Activated CD8-positive, alpha-beta T cell treated with anti-CD3 and anti-CD28 coated beads for 36 hours (primary cell): ENCODE measurements around the gene SCYL1. TPM values are rescaled to one million over a fixed set of nuclear protein-coding genes. Genes with fewer than 3 reads are reported as not detected.

ENCODE experiments used
- ATAC-seq: fragments of 200-7000 bp; cut with Tn5 transposase; one replicate; pipeline ENCODE4 v1.10.0; 2021; ENCODE audit warnings: mild to moderate bottlenecking, moderate library complexity
- CTCF ChIA-PET: fragments of 350-600 bp; sonication (Branson Sonifier 250); formaldehyde crosslinking; loops from one replicate; lab custom pipeline; 2021; ENCODE audit warnings: antibody characterized with exemption; lab: Charles Lee
- POLR2A ChIA-PET: fragments of 350-600 bp; sonication (Branson Sonifier 250); formaldehyde crosslinking; loops from one replicate; lab custom pipeline; 2021; ENCODE audit warnings: antibody characterized with exemption; lab: Charles Lee
- DNase-seq: peaks from one replicate; pipeline ENCODE4 v3.0.0-alpha.2; 2020
- H3K27ac Mint-ChIP-seq: one replicate; pipeline ENCODE4 v1.8.0; 2021; ENCODE audit warnings: mild to moderate bottlenecking, mixed read lengths
- H3K27me3 Mint-ChIP-seq: one replicate; pipeline ENCODE4 v1.8.0; 2021; ENCODE audit warnings: mixed read lengths
- H3K36me3 Mint-ChIP-seq: one replicate; pipeline ENCODE4 v1.8.0; 2021; ENCODE audit warnings: low read depth, mixed read lengths
- H3K4me1 Mint-ChIP-seq: one replicate; pipeline ENCODE4 v1.8.0; 2021; ENCODE audit warnings: low read depth, mixed read lengths
- H3K4me3 Mint-ChIP-seq: one replicate; pipeline ENCODE4 v1.8.0; 2021; ENCODE audit warnings: mild to moderate bottlenecking, moderate library complexity, mixed read lengths
- H3K9me3 Mint-ChIP-seq: one replicate; pipeline ENCODE4 v1.8.0; 2021; ENCODE audit warnings: mixed read lengths
- intact Hi-C: fragments of 100-400 bp; cut with micrococcal nuclease; formaldehyde crosslinking; loops from one replicate; pipeline ENCODE4 v1.10.0; 2022
- total RNA-seq, 2 experiments: library from RNA; stranded (reverse); gene quantifications; one replicate each; pipeline ENCODE4 v1.2.3, GENCODE V29; 2021
- TF ChIP-seq, protein P1 (sequence below): fragments of 200-600 bp; IDR thresholded peaks from one replicate; pipeline ENCODE4 v1.8.0; 2022; ENCODE audit warnings: antibody characterized with exemption, mild to moderate bottlenecking

The SCYL1 gene
- total RNA-seq, 2 experiments from 2014 or later = 71.5 to 76.8 TPM

DNA sequence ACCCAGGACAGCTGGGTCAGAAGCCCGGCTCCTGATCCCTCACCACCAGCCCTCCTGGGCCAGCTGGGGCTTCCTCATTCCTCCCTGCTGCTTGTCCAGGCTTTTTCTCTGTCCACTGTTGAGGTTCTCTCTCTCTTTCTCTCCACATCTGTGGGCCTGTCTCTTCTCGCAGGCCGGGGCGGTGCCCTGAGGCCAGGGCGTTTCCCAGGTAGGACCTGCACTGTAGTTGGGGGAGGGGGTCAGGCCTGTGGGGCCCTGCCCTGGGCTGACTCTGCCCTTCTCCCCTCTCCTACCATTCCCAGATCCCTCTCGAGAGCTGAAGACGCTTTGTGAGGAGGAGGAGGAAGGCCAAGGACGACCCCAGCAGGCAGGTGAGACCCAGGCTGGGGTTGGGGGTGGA is 55.9 kb downstream of the SCYL1 start:
- CTCF ChIA-PET = interaction anchor here (5.7 kb wide), 1 partner anchor 14 kb away, joined by 24 read pairs; the partner anchor contains the start of gene KCNK7
- intact Hi-C loops = no loop called here
- Mint-ChIP-seq H3K4me3 (no peak overlapping the region), H3K27me3 (no peaks in the 10 kb centered on the region), H3K36me3 (peaks cover 35% of the 10 kb centered on the region), H3K27ac (no peak overlapping the region), H3K9me3 (no peaks in the 10 kb centered on the region), H3K4me1 (peaks cover 26% of the 10 kb centered on the region)
- DNase-seq (no peak), ATAC-seq (no peak)
- POLR2A ChIA-PET = interaction anchor here (0.9 to 1.4 kb wide), 3 partner anchors 13 to 29 kb away, joined by 3 to 4 read pairs (median 3); no protein-coding TSS in a partner anchor
- TF ChIP-seq, protein P1, sequence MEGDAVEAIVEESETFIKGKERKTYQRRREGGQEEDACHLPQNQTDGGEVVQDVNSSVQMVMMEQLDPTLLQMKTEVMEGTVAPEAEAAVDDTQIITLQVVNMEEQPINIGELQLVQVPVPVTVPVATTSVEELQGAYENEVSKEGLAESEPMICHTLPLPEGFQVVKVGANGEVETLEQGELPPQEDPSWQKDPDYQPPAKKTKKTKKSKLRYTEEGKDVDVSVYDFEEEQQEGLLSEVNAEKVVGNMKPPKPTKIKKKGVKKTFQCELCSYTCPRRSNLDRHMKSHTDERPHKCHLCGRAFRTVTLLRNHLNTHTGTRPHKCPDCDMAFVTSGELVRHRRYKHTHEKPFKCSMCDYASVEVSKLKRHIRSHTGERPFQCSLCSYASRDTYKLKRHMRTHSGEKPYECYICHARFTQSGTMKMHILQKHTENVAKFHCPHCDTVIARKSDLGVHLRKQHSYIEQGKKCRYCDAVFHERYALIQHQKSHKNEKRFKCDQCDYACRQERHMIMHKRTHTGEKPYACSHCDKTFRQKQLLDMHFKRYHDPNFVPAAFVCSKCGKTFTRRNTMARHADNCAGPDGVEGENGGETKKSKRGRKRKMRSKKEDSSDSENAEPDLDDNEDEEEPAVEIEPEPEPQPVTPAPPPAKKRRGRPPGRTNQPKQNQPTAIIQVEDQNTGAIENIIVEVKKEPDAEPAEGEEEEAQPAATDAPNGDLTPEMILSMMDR = no peak

DNA sequence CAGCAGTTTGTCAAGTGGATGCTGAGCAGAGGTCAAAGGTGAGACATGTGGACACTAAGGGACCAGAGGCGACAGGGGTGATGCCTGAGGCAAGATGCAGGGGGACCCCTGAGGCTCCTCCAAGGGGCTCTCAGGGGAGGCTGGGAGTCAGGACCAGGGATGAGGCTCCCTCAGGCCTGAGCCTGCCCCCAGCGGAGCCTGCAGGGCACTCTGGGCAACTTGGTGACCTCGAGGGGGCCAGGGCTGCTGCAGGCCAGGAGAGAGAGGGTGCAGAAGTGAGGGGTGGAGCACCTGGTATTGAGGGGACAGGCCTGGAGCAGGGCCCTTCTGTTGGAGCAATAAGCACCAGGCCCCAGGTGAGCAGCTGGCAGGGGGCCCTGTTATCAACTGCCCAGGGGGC is 57.0 kb downstream of the SCYL1 start:
- H3K36me3 Mint-ChIP-seq = peaks cover 40% of the 10 kb centered on the region
- H3K27me3 Mint-ChIP-seq = no peaks in the 10 kb centered on the region
- ChIA-PET CTCF (interaction anchor here (5.7 kb wide), 1 partner anchor 12 kb away, joined by 24 read pairs; the partner anchor contains the start of gene KCNK7), POLR2A (interaction anchor here (1.1 to 1.8 kb wide), 2 partner anchors 42 to 79 kb away, joined by 4 to 6 read pairs; no protein-coding TSS in a partner anchor)
- H3K4me1 Mint-ChIP-seq = peaks cover 32% of the 10 kb centered on the region
- H3K27ac Mint-ChIP-seq = peak overlapping the region; percentile 49
- no peak overlapping the region for H3K4me3 Mint-ChIP-seq
- TF ChIP-seq, protein P1 = no peak
- no peak for DNase-seq
- H3K9me3 Mint-ChIP-seq = no peaks in the 10 kb centered on the region
- no peak for ATAC-seq
- intact Hi-C loops = no loop called here

DNA sequence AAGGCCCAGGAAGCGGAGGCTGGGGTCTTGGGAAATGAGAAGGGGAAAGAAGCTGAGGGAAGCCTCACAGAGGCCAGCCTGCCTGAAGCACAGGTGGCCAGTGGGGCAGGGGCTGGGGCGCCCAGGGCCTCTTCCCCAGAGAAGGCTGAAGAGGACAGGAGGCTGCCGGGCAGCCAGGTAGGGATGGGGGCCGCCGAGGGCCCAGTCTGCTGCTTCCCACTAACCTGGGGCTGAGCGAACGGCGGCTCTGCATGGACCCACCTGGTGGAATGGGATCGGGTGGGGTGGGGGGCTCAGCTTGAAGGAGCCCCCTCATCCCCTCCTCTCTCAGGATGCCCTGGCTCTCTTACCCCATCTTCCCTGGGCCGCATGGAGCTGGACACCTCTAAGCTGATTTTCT is 58.7 kb downstream of the SCYL1 start:
- peaks cover 31% of the 10 kb centered on the region for H3K4me1 Mint-ChIP-seq
- CTCF ChIA-PET = interaction anchor here (1.0 to 5.7 kb wide), 3 partner anchors 11 to 42 kb away, joined by 3 to 24 read pairs (median 3); partner anchors contain the start of gene KCNK7
- H3K36me3 Mint-ChIP-seq = peaks cover 37% of the 10 kb centered on the region
- no peaks in the 10 kb centered on the region for H3K9me3 Mint-ChIP-seq
- TF ChIP-seq, protein P1 = no peak
- no peaks in the 10 kb centered on the region for H3K27me3 Mint-ChIP-seq
- POLR2A ChIA-PET = interaction anchor here (0.9 to 1.8 kb wide), 3 partner anchors 11 to 81 kb away, joined by 3 to 10 read pairs (median 6); partner anchors contain the start of gene FAM89B
- intact Hi-C loops = no loop called here
- H3K4me3 Mint-ChIP-seq = no peak overlapping the region
- peak overlapping the region; percentile 29 for H3K27ac Mint-ChIP-seq
- no peak for DNase-seq
- no peak for ATAC-seq

DNA sequence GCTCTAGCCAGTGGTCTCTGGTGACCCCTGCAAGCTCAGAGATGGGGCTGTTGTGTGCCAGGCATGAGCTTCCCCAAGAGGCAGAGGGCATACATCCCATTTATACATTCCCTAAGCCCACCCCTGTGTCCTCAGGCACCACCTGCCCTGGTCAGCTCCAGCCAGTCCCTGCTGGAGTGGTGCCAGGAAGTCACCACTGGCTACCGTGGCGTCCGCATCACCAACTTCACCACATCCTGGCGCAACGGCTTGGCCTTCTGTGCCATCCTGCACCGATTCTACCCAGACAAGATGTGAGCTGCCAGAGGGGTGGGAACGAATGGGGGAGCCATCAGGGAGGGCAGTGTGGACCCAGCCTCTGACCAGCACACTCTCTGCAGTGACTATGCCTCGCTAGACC is 59.2 kb downstream of the SCYL1 start:
- Mint-ChIP-seq H3K4me1 (peaks cover 35% of the 10 kb centered on the region), H3K4me3 (no peak overlapping the region), H3K27ac (no peak overlapping the region), H3K27me3 (no peaks in the 10 kb centered on the region), H3K9me3 (no peaks in the 10 kb centered on the region), H3K36me3 (peaks cover 34% of the 10 kb centered on the region)
- ATAC-seq (no peak), DNase-seq (no peak)
- ChIA-PET POLR2A (interaction anchor here (0.9 to 1.8 kb wide), 2 partner anchors 12 to 43 kb away, joined by 3 to 10 read pairs; partner anchors contain the start of gene FAM89B), CTCF (interaction anchor here (1.0 to 5.7 kb wide), 3 partner anchors 10 to 43 kb away, joined by 3 to 24 read pairs (median 3); partner anchors contain the start of gene KCNK7)
- TF ChIP-seq, protein P1 = no peak
- intact Hi-C loops = no loop called here

DNA sequence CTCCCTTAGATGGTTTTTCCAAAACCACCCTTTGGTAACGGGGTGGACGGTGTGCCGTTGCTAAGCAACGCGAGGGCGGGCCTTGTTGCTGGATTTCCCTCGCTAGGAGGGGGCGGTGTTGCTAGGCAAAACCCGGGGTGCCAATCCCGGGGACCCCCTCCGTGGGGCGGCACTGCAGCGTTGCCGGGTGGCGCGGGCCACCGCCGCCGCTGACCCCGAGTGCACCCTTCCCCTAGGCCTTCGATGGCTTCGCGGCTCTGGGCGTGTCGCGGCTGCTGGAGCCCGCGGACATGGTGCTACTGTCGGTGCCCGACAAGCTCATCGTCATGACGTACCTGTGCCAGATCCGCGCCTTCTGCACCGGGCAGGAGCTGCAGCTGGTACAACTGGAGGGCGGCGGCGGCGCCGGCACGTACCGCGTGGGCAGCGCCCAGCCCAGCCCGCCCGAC is 59.9 kb downstream of the SCYL1 start:
- TF ChIP-seq, protein P1 = no peak
- DNase-seq (no peak), ATAC-seq (no peak)
- peaks cover 41% of the 10 kb centered on the region for H3K4me1 Mint-ChIP-seq
- no peak overlapping the region for H3K27ac Mint-ChIP-seq
- ChIA-PET POLR2A (interaction anchor here (6.7 kb wide), 1 partner anchor 13 kb away, joined by 51 read pairs; the partner anchor contains the start of genes FAM89B and ZNRD2), CTCF (interaction anchor here (2.0 to 6.1 kb wide), 3 partner anchors 8 to 10 kb away, joined by 12 to 84 read pairs (median 24); partner anchors contain the start of genes EHBP1L1 and KCNK7)
- intact Hi-C loops = no loop called here
- H3K9me3 Mint-ChIP-seq = no peaks in the 10 kb centered on the region
- no peak overlapping the region for H3K4me3 Mint-ChIP-seq
- H3K36me3 Mint-ChIP-seq = peaks cover 31% of the 10 kb centered on the region
- H3K27me3 Mint-ChIP-seq = no peaks in the 10 kb centered on the region
